Stimulated activated CD8-positive, alpha-beta memory T cell treated with anti-CD3 and anti-CD28 coated beads, Interleukin-15, amount 100 ng/mL, for 24 hours (primary cell): ENCODE measurements around the gene NLRP13.
"Not testable (repeated sequence)": the region's sequence is repeated elsewhere in the genome, so short reads cannot be mapped to it uniquely, and the experiment has no call there.

Experiments
- DNase-seq: peaks from one replicate; pipeline ENCODE4 v3.0.0-alpha.2; 2020; ENCODE audit warnings: low read depth

NLRP13 gene, protein sequence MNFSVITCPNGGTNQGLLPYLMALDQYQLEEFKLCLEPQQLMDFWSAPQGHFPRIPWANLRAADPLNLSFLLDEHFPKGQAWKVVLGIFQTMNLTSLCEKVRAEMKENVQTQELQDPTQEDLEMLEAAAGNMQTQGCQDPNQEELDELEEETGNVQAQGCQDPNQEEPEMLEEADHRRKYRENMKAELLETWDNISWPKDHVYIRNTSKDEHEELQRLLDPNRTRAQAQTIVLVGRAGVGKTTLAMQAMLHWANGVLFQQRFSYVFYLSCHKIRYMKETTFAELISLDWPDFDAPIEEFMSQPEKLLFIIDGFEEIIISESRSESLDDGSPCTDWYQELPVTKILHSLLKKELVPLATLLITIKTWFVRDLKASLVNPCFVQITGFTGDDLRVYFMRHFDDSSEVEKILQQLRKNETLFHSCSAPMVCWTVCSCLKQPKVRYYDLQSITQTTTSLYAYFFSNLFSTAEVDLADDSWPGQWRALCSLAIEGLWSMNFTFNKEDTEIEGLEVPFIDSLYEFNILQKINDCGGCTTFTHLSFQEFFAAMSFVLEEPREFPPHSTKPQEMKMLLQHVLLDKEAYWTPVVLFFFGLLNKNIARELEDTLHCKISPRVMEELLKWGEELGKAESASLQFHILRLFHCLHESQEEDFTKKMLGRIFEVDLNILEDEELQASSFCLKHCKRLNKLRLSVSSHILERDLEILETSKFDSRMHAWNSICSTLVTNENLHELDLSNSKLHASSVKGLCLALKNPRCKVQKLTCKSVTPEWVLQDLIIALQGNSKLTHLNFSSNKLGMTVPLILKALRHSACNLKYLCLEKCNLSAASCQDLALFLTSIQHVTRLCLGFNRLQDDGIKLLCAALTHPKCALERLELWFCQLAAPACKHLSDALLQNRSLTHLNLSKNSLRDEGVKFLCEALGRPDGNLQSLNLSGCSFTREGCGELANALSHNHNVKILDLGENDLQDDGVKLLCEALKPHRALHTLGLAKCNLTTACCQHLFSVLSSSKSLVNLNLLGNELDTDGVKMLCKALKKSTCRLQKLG

DNA sequence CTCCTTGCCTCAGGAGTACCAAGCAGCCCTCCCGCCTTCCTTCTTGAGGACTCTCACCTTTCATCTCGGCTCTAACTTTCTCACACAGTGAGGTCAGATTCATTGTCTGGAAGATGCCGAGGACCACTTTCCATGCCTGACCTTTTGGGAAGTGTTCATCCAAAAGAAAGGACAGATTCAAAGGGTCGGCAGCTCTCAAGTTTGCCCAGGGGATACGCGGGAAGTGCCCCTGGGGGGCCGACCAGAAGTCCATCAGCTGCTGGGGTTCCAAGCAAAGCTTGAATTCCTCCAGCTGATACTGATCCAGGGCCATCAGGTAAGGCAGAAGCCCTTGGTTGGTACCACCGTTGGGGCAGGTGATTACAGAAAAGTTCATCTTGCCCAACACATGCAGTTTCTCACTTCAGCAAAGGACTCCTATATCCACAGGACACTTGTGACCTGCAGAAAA is at the start of gene NLRP13:
Gene NLRP13 (minus strand): TSS at position 401 of the 451 bp plus-strand sequence. CDS start 25 bp downstream, at position 376.
- no peak for DNase-seq

DNA sequence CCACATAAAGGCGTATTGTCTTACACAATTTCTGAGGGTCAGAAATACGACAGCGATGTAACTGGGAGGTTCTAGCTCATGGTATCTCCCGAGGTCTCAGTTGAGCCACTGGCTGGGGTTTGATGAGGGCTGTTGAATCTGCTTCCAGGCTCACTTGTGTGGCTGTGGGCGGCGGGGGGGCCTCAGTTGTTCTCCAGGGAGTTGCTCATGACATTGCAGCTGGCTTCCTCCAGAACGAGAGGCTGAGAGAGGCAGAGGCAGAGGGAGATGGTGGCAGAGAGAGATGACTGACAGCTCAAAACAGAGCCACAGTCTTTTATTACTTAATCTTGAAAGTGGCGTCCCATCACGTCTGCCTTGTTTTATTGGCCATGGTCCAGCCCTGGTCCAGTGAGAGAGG is 48.3 kb upstream of the NLRP13 start:
- DNase-seq = no peak

DNA sequence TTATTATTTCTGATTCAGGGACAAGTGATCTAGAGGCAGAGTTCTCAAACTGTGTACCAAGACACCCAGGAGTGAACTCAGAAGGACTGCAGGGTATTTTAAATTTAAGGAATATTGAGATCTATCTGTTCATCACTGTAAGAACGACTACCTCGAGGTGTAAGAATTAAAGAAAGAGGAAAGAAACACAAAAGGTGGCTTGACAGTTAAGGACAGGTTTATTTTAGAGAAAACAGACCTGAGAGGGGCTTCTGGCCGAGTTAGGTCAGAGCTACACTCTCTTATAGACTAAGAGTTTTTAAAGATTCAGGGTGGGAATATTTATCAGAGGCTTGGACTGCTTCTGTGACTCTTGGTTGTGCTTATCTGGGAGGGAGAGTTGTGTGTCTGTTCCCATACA is 41.8 kb upstream of the NLRP13 start:
- no peak for DNase-seq

DNA sequence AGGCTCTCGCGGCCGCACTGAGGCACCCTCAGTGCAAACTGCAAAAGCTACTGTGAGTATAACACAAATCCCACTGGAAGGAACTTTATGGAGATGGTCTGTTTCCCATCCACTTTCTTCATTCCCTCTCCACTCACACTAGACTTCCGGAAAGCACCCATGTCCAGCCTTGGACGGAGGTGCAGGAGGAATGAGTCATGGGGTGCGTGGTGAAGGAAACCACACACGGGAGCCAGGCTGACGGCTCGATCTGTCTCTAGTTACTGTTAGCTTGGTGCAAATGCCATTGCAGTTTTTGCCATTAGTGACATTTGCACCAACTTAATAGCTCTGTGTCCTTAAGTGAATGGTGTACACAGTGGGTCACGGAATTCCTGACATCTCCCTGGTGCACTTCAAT is 30.1 kb upstream of the NLRP13 start:
- no peak for DNase-seq

DNA sequence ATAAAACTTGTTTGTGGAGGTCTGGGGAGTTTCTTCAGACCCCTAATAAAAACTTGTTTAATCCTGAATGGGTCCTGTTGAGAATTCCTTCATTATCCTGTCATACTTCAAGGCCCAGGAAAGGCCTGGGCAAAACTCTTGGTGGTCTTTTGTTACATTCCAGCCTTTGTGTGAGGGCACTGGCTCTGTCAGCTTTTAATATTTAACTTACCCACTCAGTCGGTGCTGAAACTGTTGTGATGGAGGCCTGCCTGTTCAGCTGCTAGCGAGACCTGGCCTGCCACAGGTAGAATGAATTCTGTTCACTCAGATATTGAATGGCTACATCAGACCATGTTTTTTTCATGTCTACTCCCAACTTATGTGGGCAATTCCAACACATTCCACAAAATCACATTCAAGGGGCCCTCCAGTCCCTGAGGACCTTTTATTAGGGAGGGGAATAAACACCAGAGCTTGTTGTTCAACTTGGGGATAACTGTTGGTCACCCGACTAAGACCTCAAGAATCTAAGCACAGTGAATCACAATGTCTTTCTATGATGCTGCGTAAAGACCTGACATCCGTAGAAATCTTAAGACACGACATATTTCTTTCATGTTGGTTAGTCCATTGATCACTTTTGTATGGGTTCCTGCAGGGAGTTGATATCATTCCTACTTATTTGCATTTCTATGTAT is 28.0 kb upstream of the NLRP13 start:
- no peak for DNase-seq

DNA sequence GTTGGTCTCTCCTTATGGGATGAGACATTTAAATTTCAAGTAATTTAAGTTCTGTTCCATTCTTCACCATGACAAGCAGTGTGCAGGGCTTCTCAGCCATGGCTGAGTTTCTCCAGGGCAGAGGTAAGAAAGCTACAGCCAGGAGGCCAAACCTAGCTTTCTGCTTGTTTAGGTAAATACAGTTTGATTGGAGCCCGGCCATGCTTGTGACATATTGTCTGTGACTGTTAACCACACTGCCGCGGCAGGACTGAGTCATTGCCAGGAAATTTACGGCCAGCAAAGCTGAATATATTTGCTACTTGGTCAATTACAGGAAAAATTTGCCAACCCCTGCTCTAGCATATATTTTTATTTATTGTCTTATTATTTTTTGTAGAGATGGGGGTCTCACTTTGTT is 26.2 kb upstream of the NLRP13 start:
- no peak for DNase-seq

DNA sequence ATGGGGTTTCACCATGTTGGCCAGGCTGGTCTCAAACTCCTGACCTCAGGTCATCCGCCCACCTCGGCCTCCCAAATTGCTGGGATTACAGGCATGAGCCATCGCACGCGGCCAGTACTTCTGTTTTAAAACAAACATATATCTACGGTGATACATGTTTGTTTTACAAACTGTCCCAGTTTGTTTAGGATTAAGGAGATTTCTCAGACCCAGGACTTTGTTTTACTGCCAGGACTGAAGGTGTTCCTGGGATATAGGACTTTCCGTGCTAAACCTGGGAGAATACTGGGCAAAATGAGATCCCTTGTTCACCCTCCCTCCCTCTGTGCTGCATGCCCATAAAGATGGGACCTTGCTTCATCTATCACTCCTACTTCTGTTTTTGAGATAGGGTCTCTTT is 24.3 kb upstream of the NLRP13 start:
- DNase-seq = no peak

DNA sequence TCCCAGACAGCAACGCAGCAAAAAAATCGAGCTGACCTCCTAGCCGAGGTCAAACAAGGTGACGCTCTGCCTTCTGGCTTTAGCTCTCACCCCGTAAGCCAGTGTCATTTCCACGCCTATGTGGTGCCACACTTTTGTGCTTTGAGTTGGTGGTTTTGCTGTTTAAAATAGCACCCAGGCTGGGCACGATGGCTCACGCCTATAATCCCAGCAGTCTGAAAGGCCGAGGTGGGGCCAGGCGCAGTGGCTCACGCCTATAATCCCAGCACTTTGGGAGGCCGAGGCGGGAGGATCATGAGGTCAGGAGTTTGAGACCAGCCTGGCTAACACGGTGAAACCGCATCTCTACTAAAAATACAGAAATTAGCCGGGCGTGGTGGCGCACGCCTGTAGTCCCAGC is 18.4 kb upstream of the NLRP13 start:
- DNase-seq = not testable (repeated sequence)

DNA sequence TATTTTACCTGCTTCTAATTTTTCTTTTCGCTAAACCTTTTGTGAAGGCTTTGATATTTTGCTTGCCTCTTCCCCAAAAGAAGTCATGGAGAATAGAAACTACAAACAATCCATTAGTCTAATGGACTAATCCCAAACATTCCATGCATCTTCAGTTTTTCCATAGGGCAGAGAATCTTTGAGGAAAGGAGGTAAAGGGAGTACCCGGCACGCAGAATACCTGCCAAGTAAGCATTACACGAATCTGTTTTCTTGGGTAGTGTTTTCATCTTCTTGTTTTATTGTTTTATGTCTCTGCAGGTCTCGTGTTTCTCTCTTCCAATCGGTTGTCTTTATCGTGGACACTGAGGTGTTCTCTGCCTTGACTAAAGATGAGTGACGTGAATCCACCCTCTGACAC is 15.4 kb upstream of the NLRP13 start, which contains the start of gene NLRP8:
Gene NLRP8 (plus strand): TSS at position 301 of the 400 bp plus-strand sequence.
- DNase-seq = no peak

DNA sequence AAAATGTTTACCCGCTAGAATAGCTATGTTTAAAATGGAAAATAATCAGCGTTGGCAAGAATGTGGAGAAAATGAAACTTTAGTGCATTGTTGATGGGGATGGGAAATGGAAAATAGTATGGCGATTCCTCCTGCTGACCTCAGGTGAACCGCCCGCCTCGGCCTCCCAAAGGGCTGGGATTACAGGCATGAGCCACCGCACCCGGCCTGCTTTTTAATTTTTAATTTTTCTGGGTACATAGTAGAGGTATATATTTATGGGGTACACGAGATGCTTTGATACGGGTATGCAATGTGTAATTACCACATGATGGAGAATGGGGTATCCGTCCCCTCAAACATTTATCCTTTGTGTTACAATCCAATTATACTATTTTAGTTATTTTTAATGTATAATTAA is 8.2 kb upstream of the NLRP13 start:
- DNase-seq = no peak

DNA sequence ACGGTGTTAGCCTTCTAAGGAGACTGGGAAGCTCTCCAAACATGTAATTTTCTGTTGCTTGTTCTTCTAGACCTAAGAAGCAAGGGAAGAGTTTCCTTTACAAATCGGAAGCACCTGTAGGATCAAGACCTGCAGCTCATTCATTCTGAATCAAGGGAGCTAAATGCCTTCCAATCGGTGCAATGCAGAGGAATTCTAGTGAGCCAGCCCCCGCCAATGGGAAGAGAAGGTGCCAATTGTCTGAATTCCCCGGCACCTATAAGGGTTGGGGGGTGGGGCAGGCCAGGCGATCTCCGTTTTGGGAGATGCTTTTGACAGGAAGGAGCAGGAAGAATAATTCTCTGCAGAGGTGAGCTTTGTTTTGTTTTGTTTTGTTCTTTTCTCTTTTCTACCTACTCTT is 7.1 kb upstream of the NLRP13 start:
- DNase-seq = no peak

DNA sequence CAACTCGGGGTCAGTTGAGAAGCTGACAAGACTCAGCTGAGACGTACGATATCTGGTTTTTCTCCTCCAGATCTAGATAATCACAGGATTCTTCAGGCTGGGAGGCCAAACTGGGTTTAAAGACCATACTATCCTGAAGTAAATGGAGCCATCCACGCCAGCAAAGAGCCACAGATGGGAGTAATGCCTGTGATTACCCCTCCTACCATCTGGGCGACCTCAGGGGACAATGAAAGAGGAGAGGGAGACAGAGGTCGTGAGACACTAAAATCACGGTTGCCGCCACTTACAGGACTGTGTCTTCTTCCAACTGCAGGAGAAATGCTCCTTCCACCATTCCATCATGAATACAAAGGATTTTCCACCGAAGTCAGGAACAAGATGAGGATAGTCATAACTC is 3.1 kb upstream of the NLRP13 start:
- DNase-seq = no peak

DNA sequence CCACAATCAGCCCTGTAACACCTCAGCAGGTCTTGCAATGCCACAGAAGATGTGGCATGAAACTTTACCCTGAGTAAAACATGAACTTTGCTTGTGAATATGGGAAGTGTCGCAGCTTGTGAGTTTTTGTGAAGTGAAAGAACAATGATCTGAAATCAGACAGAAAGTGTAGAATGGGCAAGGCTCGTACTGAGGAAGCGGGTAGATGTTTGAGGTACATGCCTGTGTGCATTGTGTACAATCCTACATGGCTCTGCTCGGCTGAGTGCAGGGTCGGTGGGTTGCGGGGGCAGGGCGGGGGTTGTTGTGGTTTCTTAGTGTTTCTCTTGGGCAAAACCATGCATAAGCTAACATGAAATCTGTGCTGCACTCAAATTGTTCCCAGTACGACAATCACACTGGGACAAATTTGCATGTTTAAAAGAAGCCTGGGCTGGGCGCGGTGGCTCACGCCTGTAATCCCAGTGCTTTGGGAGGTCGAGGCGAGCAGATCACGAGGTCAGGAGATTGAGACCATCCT is 1.1 kb downstream of the NLRP13 start:
- DNase-seq = no peak

DNA sequence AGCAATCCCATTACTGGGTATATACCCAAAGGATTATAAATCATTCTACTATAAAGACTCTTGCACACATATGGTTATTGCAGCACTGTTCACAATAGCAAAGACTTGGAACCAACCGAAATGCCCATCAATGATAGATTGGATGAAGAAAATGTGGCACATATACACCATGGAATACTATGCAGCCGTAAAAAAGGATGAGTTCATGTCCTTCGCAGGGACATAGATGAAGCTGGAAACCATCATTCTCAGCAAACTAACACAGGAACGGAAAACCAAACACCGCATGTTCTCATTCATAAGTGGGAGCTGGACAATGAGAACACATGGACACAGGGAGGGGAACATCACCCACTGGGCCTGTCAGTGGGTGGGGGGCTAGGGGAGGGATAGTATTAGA is 2.9 kb downstream of the NLRP13 start:
- DNase-seq = not testable (repeated sequence)

DNA sequence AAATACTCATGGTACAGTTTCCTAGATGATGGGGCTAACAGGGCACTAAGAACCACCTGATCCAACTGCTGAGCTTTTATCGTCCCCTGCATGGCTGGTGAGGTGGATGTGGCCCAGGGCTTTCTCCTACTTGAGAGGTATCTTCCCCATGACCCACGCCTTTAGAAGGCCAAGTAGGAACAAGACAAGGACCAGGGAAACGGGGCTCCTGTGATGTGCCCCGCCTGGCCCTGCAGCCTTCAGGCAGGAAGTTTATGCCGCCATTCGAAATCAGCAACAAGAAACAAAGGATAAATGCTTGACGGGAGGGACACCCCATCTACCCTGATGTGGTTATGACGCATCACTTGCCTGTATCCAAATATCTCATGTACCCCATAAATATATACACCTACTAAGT is 4.1 kb downstream of the NLRP13 start:
- DNase-seq = no peak

DNA sequence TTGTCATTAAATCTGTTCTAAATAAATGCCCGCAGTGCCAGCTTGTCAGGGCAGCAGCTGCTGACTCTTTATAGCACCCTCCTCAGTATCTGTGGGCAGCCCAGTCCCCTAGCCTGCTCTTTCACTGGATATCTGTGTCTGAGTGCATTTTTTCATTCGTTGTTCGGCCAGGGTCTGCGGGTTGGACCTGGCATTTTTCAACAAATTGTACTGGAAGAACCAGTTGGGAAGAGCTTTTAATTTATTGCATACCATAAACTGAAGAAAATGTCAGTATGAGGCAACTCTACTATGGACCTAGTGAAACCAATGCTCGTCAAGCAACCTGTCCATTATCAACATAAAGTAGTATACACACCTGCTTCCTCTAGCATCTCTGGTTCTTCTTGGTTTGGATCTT is 8.6 kb downstream of the NLRP13 start:
- DNase-seq = no peak

DNA sequence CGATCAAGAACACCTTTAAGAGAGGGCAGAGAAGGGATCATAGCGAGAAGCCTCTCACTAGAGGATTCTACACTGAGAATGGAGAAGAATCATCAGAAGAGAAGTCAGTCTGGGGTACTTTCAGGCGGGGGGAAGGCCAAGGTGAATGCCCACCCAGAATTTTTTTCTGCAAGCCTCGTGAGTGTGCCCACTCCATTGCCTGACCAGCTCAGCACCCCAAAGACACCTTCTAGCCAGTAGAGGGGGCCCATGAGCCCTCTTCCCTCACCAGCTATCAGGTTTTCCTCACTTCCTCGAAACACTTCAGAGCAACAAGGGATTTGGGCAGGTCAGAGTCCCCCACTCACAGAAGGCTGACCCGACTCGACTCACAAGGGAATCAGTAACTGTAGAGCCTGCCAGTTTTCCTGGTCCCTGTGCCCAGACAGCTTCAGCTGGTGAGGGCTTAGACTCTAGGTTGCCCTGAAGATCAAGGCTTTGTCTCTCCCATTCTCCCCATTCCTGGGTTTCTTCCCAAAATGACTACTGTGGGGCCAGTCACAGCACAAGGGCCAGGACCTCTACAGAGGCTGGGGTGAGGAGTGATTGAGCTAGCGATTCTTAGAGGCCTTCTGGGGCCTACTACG is 18.4 kb downstream of the NLRP13 start:
- no peak for DNase-seq

DNA sequence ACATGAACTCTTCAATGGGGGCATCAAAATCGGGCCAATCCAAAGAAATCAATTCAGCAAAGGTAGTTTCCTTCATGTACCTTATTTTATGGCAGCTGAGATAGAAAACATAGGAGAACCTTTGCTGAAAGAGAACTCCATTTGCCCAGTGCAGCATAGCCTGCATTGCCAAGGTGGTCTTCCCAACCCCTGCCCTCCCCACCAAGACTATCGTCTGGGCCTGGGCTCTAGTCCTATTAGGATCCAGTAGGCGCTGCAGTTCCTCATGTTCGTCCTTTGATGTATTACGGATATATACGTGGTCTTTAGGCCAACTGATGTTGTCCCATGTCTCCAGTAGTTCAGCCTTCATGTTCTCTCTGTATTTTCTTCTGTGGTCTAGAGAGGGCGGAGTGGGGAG is 19.2 kb downstream of the NLRP13 start:
- DNase-seq = no peak

DNA sequence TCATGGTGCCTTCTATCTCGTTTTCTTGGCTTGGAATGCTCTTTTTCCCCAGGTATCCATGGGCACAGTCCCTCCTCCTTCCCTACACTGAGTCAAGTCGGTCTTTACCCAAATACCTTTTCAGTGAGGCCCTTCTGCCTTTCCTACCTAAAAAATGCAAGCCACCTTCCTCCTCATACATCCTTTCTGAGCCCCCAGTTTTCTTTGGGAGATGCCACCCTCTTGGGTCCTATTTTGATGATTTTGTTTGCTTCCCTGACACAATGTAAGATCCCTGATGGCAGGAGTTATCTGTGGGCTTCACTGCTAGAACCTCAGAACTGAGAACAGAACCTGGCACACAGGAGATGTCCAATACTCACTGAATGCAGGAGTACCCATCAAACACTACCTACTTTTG is 22.3 kb downstream of the NLRP13 start:
- DNase-seq = no peak

DNA sequence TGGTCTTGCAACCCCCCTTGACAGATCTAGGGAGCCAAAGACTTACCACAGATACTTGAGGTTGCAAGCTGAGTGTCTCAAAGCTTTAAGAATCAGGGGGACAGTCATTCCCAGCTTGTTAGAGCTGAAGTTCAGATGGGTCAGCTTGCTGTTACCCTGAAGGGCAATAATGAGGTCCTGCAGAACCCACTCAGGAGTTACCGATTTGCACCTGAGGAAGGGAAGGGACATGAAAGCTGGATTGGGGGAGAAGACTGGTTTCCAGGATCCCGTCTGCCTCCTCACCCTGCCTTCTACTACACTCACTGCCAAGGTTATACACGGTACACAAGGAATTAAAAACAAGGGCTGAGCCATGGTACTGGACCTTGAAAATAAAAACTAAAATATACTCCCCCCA is 24.4 kb downstream of the NLRP13 start:
- DNase-seq = no peak

DNA sequence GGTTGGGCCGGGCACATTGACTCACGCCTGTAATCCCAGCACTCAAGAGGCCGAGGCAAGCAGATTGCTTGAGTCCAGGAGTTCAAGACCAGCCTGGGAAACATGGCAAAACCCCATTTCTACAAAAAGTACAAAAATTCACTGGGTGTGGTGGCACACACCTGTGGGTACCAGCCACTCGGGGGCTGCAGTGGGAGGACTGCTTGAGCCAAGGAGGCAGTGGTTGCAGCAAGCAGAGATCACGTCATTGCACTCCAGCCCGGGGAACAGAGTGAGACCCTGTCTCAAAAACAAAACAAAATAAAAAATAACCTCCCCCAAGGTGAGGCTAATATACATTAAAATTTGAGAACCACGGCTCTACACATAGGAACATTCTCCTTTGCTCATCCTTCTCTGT is 24.9 kb downstream of the NLRP13 start:
- no peak for DNase-seq
